Measurements from ENCODE around the gene NHSL1. TPM values are rescaled to one million over a fixed set of nuclear protein-coding genes. Genes with fewer than 3 reads are reported as not detected.

The NHSL1 gene
- total and polyA plus RNA-seq, 9 of the 15 experiments (the other 6 are each of a cell fraction or from before 2014, with no cell fraction given): 0.09 to 0.20 TPM; not detected in 7

GRCh38 chr6:138403801-138404665, 95.3 kb downstream of the NHSL1 start, which contains the start of gene HEBP2 (continued):
- no peak for TF ChIP-seq KAT2B (IDR thresholded peaks at IDR 0.05; ENCODE audit: low read depth, low read length)
- TF ChIP-seq ZNF609 (CRISPR knock-in tag; IDR thresholded peaks at IDR 0.05; ENCODE audit: borderline replicate concordance): no peak
- no peak for TF ChIP-seq ZNF354B (CRISPR knock-in tag; IDR thresholded peaks at IDR 0.05)
- TF ChIP-seq NR2C1 (IDR thresholded peaks at IDR 0.05): no peak
- TF ChIP-seq NR2C1 (tag; IDR thresholded peaks at IDR 0.05): no peak
- no peak for TF ChIP-seq LARP7 (IDR thresholded peaks at IDR 0.05)
- TF ChIP-seq MNT (conservative IDR thresholded peaks at IDR 0.05): peak; percentile 72 to 84
- TF ChIP-seq RUNX1 (IDR thresholded peaks at IDR 0.05; ENCODE audit: low read depth): no peak
- no peak for TF ChIP-seq ZNF174 (CRISPR knock-in tag; IDR thresholded peaks at IDR 0.05)
- TF ChIP-seq ZNF212 (CRISPR knock-in tag; IDR thresholded peaks at IDR 0.05): no peak
- no peak for TF ChIP-seq TCFL5 (CRISPR knock-in tag; conservative IDR thresholded peaks at IDR 0.05)
- TF ChIP-seq MAFF (IDR thresholded peaks at IDR 0.05; ENCODE audit: low read length): no peak
- TF ChIP-seq ZNF280B (CRISPR knock-in tag; IDR thresholded peaks at IDR 0.05): no peak
- TF ChIP-seq MTA2 (IDR thresholded peaks at IDR 0.05; ENCODE audit: low read depth): no peak
- TF ChIP-seq HNRNPUL1 (IDR thresholded peaks at IDR 0.05; ENCODE audit: low read length): no peak
- 0 out of 2 replicates have a peak, but pooled peaks have one; percentile 29 for TF ChIP-seq ZBTB9 (CRISPR knock-in tag; IDR thresholded peaks at IDR 0.05)
- TF ChIP-seq RNF2 (IDR thresholded peaks at IDR 0.05): peak; percentile 87; the same call in 1 of the 2 replicates
- TF ChIP-seq TFE3 (CRISPR knock-in tag; IDR thresholded peaks at IDR 0.05): no peak

Measured in K562 (cell line).